MCF 10A (cell line): ENCODE results near the gene ABAT. TPM values are rescaled to one million over a fixed set of nuclear protein-coding genes. Genes with fewer than 3 reads are reported as not detected.

Source experiments
- BruUV-seq: library from RNA; stranded (reverse); fragments of 400-500 nt; replicated peaks from 2 replicates; lab custom pipeline; 2021; lab: Mats Ljungman, UMichigan
- CTCF ChIA-PET: fragments of 300-600 bp; sonication (Branson Sonifier 250); formaldehyde crosslinking; extraction: SDS; loops from one replicate; lab custom pipeline; 2021; ENCODE audit warnings: antibody characterized with exemption, inconsistent platforms; lab: Yijun Ruan, JAX
- POLR2A ChIA-PET: fragments of 300-600, 350-650 bp; sonication (Branson Sonifier 250); formaldehyde crosslinking; extraction: SDS; loops from one replicate; lab custom pipeline; 2020; ENCODE audit warnings: antibody characterized with exemption, inconsistent platforms; lab: Yijun Ruan, JAX
- DNase-seq: peaks from one replicate; pipeline ENCODE4 v3.0.0-alpha.2; 2018; ENCODE audit not compliant: unreplicated experiment
- H3K27ac Mint-ChIP-seq: one replicate; pipeline ENCODE4 v1.8.0; 2022; ENCODE audit warnings: mild to moderate bottlenecking, low read depth, mixed read lengths; ENCODE audit not compliant: unreplicated experiment
- H3K27me3 Mint-ChIP-seq: one replicate; pipeline ENCODE4 v1.8.0; 2022; ENCODE audit warnings: mixed read lengths; ENCODE audit not compliant: insufficient read depth, unreplicated experiment
- H3K36me3 Mint-ChIP-seq: one replicate; pipeline ENCODE4 v1.8.0; 2022; ENCODE audit warnings: mild to moderate bottlenecking, moderate library complexity, mixed read lengths; ENCODE audit not compliant: insufficient read depth, unreplicated experiment
- H3K4me1 Mint-ChIP-seq: one replicate; pipeline ENCODE4 v1.8.0; 2022; ENCODE audit warnings: mixed read lengths; ENCODE audit not compliant: insufficient read depth, unreplicated experiment
- H3K4me3 Mint-ChIP-seq: one replicate; pipeline ENCODE4 v1.8.0; 2022; ENCODE audit warnings: mild to moderate bottlenecking, moderate library complexity, mixed read lengths; ENCODE audit not compliant: unreplicated experiment
- H3K9me3 Mint-ChIP-seq: one replicate; pipeline ENCODE4 v1.8.0; 2022; ENCODE audit warnings: mixed read lengths; ENCODE audit not compliant: unreplicated experiment
- CTCF ChIP-seq: fragments of 200-600 bp; IDR thresholded peaks from one replicate; pipeline ENCODE4 v1.8.0; 2022; ENCODE audit warnings: antibody characterized with exemption, mild to moderate bottlenecking; ENCODE audit not compliant: unreplicated experiment
- intact Hi-C: fragments of 100-400 bp; cut with micrococcal nuclease; formaldehyde crosslinking; loops from 2 replicates; pipeline ENCODE4 v1.14.1; 2022
- total RNA-seq: library from RNA; stranded (reverse); gene quantifications from 2 replicates; pipeline ENCODE4 v1.2.3, GENCODE V29; 2022

Gene ABAT
- total RNA-seq, 1 experiment from 2014 or later, result 3.0 TPM

- no peak for DNase-seq
- H3K9me3 Mint-ChIP-seq, result no peaks in the 10 kb centered on the region
- no peak for TF ChIP-seq CTCF
- ChIA-PET POLR2A (no interaction called here), CTCF (interaction anchor here (0.8 to 1.3 kb wide), 2 partner anchors 12 to 124 kb away, joined by 4 read pairs; no protein-coding TSS in a partner anchor)
- no TSS peak for BruUV-seq
- no peak overlapping the region for H3K27ac Mint-ChIP-seq
- H3K4me1 Mint-ChIP-seq, result no peaks in the 10 kb centered on the region
- no peak overlapping the region for H3K4me3 Mint-ChIP-seq
- intact Hi-C loops, result no loop called here
- H3K36me3 Mint-ChIP-seq, result peaks cover 78% of the 10 kb centered on the region
- no peaks in the 10 kb centered on the region for H3K27me3 Mint-ChIP-seq
These were observed 32.7 kb upstream of the ABAT start for GRCh38 chr16:8641671-8642070.

GRCh38 chr16:8642146-8642545 lies 32.3 kb upstream of the ABAT start:
- H3K4me1 Mint-ChIP-seq, result no peaks in the 10 kb centered on the region
- no peak for DNase-seq
- no peaks in the 10 kb centered on the region for H3K9me3 Mint-ChIP-seq
- BruUV-seq, result no TSS peak
- H3K27me3 Mint-ChIP-seq, result no peaks in the 10 kb centered on the region
- peaks cover 78% of the 10 kb centered on the region for H3K36me3 Mint-ChIP-seq
- no peak overlapping the region for H3K27ac Mint-ChIP-seq
- no peak for TF ChIP-seq CTCF
- no peak overlapping the region for H3K4me3 Mint-ChIP-seq
- ChIA-PET CTCF (interaction anchor here (0.6 to 1.3 kb wide), 3 partner anchors 11 to 232 kb away, joined by 3 to 4 read pairs (median 4); no protein-coding TSS in a partner anchor), POLR2A (no interaction called here)
- intact Hi-C loops, result no loop called here

GRCh38 chr16:8644211-8645140 lies 29.9 kb upstream of the ABAT start:
- BruUV-seq, result no TSS peak
- Mint-ChIP-seq H3K27ac (no peak overlapping the region), H3K4me1 (no peaks in the 10 kb centered on the region), H3K9me3 (no peaks in the 10 kb centered on the region), H3K27me3 (no peaks in the 10 kb centered on the region), H3K4me3 (no peak overlapping the region), H3K36me3 (peaks cover 66% of the 10 kb centered on the region)
- ChIA-PET CTCF (interaction anchor here (0.7 to 3.6 kb wide), 6 partner anchors 11 to 148 kb away, joined by 3 to 14 read pairs (median 5); no protein-coding TSS in a partner anchor), POLR2A (interaction anchor here (1.0 kb wide), 1 partner anchor 9 kb away, joined by 3 read pairs; no protein-coding TSS in a partner anchor)
- DNase-seq, result no peak
- intact Hi-C loops, result no loop called here
- TF ChIP-seq CTCF, result no peak

GRCh38 chr16:8645141-8645521 lies 29.3 kb upstream of the ABAT start:
- no peak overlapping the region for H3K27ac Mint-ChIP-seq
- H3K4me3 Mint-ChIP-seq, result no peak overlapping the region
- H3K27me3 Mint-ChIP-seq, result no peaks in the 10 kb centered on the region
- no peaks in the 10 kb centered on the region for H3K4me1 Mint-ChIP-seq
- TF ChIP-seq CTCF, result no peak
- intact Hi-C loops, result no loop called here
- DNase-seq, result no peak
- no peaks in the 10 kb centered on the region for H3K9me3 Mint-ChIP-seq
- H3K36me3 Mint-ChIP-seq, result peaks cover 60% of the 10 kb centered on the region
- no TSS peak for BruUV-seq
- CTCF ChIA-PET, result interaction anchor here (1.1 to 3.6 kb wide), 5 partner anchors 8 to 146 kb away, joined by 3 to 14 read pairs (median 4); no protein-coding TSS in a partner anchor
- POLR2A ChIA-PET, result interaction anchor here (1.0 kb wide), 1 partner anchor 8 kb away, joined by 3 read pairs; no protein-coding TSS in a partner anchor
